DND-41 (cell line): ENCODE results near the gene TIMM44.

Experiments used
- CTCF ChIP-seq: IDR thresholded peaks from 2 replicates; pipeline ENCODE4 v1.5.1; 2012; ENCODE audit warnings: borderline replicate concordance, low read length, moderate library complexity, mild to moderate bottlenecking; ENCODE audit not compliant: poor library complexity, severe bottlenecking; ENCODE audit errors: extremely low read depth
- EZH2 ChIP-seq: IDR thresholded peaks from 3 replicates; pipeline ENCODE4 v1.6.1; 2012; ENCODE audit warnings: borderline replicate concordance, low read depth, mild to moderate bottlenecking, moderate library complexity, low read length, inconsistent platforms; ENCODE audit not compliant: severe bottlenecking

GRCh38 chr19:7980635-7981121 lies 37.2 kb upstream of the TIMM44 start:
- no peak for TF ChIP-seq CTCF
- no peak for TF ChIP-seq EZH2
